ENCODE data around the gene PLCH1.

The PLCH1 gene

GRCh38 chr3:155330370-155330769, 414.5 kb downstream of the PLCH1 start:
- DNase-seq, result no peak

- no peak for DNase-seq
These were observed 415.3 kb downstream of the PLCH1 start for GRCh38 chr3:155329513-155330048.

- DNase-seq, result no peak
These were observed 417.0 kb downstream of the PLCH1 start for GRCh38 chr3:155327871-155328270.

- no peak for DNase-seq
These were observed 417.4 kb downstream of the PLCH1 start for GRCh38 chr3:155327430-155327829.

GRCh38 chr3:155326901-155327300, 418.0 kb downstream of the PLCH1 start:
- DNase-seq, result no peak

- no peak for DNase-seq
These were observed 418.6 kb downstream of the PLCH1 start for GRCh38 chr3:155326244-155326643.
